ENCODE results near the gene RALGPS1. TPM values are rescaled to one million over a fixed set of nuclear protein-coding genes. Genes with fewer than 3 reads are reported as not detected.

The RALGPS1 gene
- total RNA-seq, 1 experiment from 2014 or later, result 28.5 TPM

DNA sequence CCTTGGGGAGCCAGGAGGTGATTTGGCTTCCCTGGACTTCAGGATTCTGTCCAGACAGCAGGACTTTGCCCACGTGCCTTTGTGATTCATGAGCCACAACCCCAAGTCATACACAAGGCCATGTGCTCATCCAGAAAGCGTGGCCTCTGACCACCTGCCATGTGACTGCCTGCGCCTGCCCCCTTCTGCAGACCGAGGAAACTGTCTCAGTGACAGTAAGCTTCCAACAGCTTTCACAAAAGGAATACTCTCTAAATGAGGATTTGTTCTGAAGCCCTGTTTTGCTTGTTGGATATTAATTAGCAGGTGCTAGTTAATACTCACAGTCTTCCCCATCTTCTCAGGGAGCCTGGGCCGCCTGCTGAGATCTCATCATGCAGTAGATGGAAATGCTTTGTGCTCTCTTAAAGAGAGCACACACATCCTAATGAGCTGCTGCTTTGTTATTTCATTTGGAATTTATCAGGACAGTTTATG is 244.8 kb downstream of the RALGPS1 start (continued):
- TF ChIP-seq, protein P1, sequence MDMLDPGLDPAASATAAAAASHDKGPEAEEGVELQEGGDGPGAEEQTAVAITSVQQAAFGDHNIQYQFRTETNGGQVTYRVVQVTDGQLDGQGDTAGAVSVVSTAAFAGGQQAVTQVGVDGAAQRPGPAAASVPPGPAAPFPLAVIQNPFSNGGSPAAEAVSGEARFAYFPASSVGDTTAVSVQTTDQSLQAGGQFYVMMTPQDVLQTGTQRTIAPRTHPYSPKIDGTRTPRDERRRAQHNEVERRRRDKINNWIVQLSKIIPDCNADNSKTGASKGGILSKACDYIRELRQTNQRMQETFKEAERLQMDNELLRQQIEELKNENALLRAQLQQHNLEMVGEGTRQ (CRISPR knock-in tag; IDR thresholded peaks at IDR 0.05), result peak; percentile 85
- TF ChIP-seq TEAD4 (CRISPR knock-in tag; IDR thresholded peaks at IDR 0.05) (no peak), SOX15 (CRISPR knock-in tag; IDR thresholded peaks at IDR 0.05) (no peak), CREB1 (CRISPR knock-in tag; IDR thresholded peaks at IDR 0.05) (peak; percentile 89), RORB (CRISPR knock-in tag; IDR thresholded peaks at IDR 0.05) (no peak), MYBL2 (CRISPR knock-in tag; IDR thresholded peaks at IDR 0.05) (0 out of 2 replicates have a peak, but pooled peaks have one; percentile 84), KAT7 (CRISPR knock-in tag; IDR thresholded peaks at IDR 0.05; ENCODE audit: borderline replicate concordance) (peak; percentile 54; the same call in 1 of the 2 replicates), NR2C2 (CRISPR knock-in tag; IDR thresholded peaks at IDR 0.05) (no peak), OVOL2 (CRISPR knock-in tag; IDR thresholded peaks at IDR 0.05; ENCODE audit: borderline replicate concordance) (no peak), SP1 (CRISPR knock-in tag; conservative IDR thresholded peaks at IDR 0.05) (peak; percentile 57; the same call in 1 of the 2 replicates), NR3C1 (CRISPR knock-in tag; conservative IDR thresholded peaks at IDR 0.05; ENCODE audit: low read depth) (no peak), FOXP1 (CRISPR knock-in tag; IDR thresholded peaks at IDR 0.05; ENCODE audit: borderline replicate concordance) (peak; percentile 96), CREM (CRISPR knock-in tag; IDR thresholded peaks at IDR 0.05) (peak; percentile 78; the same call in 1 of the 2 replicates), FOXJ3 (CRISPR knock-in tag; IDR thresholded peaks at IDR 0.05; ENCODE audit: borderline replicate concordance) (0 out of 2 replicates have a peak, but pooled peaks have one; percentile 23), ZNF232 (CRISPR knock-in tag; IDR thresholded peaks at IDR 0.05) (0 out of 2 replicates have a peak, but pooled peaks have one; percentile 78), JUN (CRISPR knock-in tag; IDR thresholded peaks at IDR 0.05) (no peak), SMAD3 (CRISPR knock-in tag; IDR thresholded peaks at IDR 0.05; ENCODE audit: borderline replicate concordance) (peak; percentile 98)
- TF ChIP-seq, protein P2, sequence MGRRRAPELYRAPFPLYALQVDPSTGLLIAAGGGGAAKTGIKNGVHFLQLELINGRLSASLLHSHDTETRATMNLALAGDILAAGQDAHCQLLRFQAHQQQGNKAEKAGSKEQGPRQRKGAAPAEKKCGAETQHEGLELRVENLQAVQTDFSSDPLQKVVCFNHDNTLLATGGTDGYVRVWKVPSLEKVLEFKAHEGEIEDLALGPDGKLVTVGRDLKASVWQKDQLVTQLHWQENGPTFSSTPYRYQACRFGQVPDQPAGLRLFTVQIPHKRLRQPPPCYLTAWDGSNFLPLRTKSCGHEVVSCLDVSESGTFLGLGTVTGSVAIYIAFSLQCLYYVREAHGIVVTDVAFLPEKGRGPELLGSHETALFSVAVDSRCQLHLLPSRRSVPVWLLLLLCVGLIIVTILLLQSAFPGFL (CRISPR knock-in tag; IDR thresholded peaks at IDR 0.05; ENCODE audit: borderline replicate concordance), result peak; percentile 94
- TF ChIP-seq, protein P3, sequence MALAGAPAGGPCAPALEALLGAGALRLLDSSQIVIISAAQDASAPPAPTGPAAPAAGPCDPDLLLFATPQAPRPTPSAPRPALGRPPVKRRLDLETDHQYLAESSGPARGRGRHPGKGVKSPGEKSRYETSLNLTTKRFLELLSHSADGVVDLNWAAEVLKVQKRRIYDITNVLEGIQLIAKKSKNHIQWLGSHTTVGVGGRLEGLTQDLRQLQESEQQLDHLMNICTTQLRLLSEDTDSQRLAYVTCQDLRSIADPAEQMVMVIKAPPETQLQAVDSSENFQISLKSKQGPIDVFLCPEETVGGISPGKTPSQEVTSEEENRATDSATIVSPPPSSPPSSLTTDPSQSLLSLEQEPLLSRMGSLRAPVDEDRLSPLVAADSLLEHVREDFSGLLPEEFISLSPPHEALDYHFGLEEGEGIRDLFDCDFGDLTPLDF (CRISPR knock-in tag; IDR thresholded peaks at IDR 0.05), result 0 out of 2 replicates have a peak, but pooled peaks have one; percentile 23
- TF ChIP-seq, protein P4, sequence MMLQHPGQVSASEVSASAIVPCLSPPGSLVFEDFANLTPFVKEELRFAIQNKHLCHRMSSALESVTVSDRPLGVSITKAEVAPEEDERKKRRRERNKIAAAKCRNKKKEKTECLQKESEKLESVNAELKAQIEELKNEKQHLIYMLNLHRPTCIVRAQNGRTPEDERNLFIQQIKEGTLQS (CRISPR knock-in tag; conservative IDR thresholded peaks at IDR 0.05), result peak; percentile 7; the same call in 1 of the 2 replicates
- TF ChIP-seq, protein P5, sequence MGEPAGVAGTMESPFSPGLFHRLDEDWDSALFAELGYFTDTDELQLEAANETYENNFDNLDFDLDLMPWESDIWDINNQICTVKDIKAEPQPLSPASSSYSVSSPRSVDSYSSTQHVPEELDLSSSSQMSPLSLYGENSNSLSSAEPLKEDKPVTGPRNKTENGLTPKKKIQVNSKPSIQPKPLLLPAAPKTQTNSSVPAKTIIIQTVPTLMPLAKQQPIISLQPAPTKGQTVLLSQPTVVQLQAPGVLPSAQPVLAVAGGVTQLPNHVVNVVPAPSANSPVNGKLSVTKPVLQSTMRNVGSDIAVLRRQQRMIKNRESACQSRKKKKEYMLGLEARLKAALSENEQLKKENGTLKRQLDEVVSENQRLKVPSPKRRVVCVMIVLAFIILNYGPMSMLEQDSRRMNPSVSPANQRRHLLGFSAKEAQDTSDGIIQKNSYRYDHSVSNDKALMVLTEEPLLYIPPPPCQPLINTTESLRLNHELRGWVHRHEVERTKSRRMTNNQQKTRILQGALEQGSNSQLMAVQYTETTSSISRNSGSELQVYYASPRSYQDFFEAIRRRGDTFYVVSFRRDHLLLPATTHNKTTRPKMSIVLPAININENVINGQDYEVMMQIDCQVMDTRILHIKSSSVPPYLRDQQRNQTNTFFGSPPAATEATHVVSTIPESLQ (CRISPR knock-in tag; IDR thresholded peaks at IDR 0.05), result no peak
- TF ChIP-seq, protein P6, sequence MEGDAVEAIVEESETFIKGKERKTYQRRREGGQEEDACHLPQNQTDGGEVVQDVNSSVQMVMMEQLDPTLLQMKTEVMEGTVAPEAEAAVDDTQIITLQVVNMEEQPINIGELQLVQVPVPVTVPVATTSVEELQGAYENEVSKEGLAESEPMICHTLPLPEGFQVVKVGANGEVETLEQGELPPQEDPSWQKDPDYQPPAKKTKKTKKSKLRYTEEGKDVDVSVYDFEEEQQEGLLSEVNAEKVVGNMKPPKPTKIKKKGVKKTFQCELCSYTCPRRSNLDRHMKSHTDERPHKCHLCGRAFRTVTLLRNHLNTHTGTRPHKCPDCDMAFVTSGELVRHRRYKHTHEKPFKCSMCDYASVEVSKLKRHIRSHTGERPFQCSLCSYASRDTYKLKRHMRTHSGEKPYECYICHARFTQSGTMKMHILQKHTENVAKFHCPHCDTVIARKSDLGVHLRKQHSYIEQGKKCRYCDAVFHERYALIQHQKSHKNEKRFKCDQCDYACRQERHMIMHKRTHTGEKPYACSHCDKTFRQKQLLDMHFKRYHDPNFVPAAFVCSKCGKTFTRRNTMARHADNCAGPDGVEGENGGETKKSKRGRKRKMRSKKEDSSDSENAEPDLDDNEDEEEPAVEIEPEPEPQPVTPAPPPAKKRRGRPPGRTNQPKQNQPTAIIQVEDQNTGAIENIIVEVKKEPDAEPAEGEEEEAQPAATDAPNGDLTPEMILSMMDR (IDR thresholded peaks at IDR 0.05), result no peak
- TF ChIP-seq, protein P7, sequence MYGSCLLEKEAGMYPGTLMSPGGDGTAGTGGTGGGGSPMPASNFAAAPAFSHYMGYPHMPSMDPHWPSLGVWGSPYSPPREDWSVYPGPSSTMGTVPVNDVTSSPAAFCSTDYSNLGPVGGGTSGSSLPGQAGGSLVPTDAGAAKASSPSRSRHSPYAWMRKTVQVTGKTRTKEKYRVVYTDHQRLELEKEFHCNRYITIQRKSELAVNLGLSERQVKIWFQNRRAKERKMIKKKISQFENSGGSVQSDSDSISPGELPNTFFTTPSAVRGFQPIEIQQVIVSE (CRISPR knock-in tag; IDR thresholded peaks at IDR 0.05; ENCODE audit: borderline replicate concordance), result no peak
- TF ChIP-seq, protein P8, sequence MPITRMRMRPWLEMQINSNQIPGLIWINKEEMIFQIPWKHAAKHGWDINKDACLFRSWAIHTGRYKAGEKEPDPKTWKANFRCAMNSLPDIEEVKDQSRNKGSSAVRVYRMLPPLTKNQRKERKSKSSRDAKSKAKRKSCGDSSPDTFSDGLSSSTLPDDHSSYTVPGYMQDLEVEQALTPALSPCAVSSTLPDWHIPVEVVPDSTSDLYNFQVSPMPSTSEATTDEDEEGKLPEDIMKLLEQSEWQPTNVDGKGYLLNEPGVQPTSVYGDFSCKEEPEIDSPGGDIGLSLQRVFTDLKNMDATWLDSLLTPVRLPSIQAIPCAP (CRISPR knock-in tag; IDR thresholded peaks at IDR 0.05), result peak; percentile 90
- TF ChIP-seq, protein P9, sequence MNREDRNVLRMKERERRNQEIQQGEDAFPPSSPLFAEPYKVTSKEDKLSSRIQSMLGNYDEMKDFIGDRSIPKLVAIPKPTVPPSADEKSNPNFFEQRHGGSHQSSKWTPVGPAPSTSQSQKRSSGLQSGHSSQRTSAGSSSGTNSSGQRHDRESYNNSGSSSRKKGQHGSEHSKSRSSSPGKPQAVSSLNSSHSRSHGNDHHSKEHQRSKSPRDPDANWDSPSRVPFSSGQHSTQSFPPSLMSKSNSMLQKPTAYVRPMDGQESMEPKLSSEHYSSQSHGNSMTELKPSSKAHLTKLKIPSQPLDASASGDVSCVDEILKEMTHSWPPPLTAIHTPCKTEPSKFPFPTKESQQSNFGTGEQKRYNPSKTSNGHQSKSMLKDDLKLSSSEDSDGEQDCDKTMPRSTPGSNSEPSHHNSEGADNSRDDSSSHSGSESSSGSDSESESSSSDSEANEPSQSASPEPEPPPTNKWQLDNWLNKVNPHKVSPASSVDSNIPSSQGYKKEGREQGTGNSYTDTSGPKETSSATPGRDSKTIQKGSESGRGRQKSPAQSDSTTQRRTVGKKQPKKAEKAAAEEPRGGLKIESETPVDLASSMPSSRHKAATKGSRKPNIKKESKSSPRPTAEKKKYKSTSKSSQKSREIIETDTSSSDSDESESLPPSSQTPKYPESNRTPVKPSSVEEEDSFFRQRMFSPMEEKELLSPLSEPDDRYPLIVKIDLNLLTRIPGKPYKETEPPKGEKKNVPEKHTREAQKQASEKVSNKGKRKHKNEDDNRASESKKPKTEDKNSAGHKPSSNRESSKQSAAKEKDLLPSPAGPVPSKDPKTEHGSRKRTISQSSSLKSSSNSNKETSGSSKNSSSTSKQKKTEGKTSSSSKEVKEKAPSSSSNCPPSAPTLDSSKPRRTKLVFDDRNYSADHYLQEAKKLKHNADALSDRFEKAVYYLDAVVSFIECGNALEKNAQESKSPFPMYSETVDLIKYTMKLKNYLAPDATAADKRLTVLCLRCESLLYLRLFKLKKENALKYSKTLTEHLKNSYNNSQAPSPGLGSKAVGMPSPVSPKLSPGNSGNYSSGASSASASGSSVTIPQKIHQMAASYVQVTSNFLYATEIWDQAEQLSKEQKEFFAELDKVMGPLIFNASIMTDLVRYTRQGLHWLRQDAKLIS (CRISPR knock-in tag; IDR thresholded peaks at IDR 0.05; ENCODE audit: borderline replicate concordance), result no peak
